Heart left ventricle (tissue), 16 donors: Measurements from ENCODE around the gene BACE1-AS. TPM values are rescaled to one million over a fixed set of nuclear protein-coding genes. Genes with fewer than 3 reads are reported as not detected.
"Not testable (repeated sequence)": the region's sequence is repeated elsewhere in the genome, so short reads cannot be mapped to it uniquely, and the experiment has no call there.

ENCODE experiments used
- ATAC-seq, 4 donors: fragments of 200-7000 bp; cut with Tn5 transposase; one replicate each; pipeline ENCODE4 v1.9.1; 2020 to 2022; ENCODE audit warnings: moderate library complexity in 4 of 4, mild to moderate bottlenecking in 3 of 4, moderate number of reproducible peaks in 1 of 4
- DNase-seq, 5 donors: peaks; one replicate each; pipeline ENCODE4 v3.0.0-alpha.2; 2020
- H3K27ac ChIP-seq, 12 donors: fragments of 200-600 bp; sonication (generic) in 4 of 12; one replicate each; pipeline versions ENCODE4 v1.5.0 to v1.8.0; 2016 to 2022; ENCODE audit warnings: mild to moderate bottlenecking in 2 of 12
- H3K27me3 ChIP-seq, 9 donors: fragments of 200-600 bp; sonication (generic) in 2 of 9; one replicate each; pipeline versions ENCODE4 v1.5.1 to v1.8.0; 2016 to 2022; ENCODE audit warnings: mild to moderate bottlenecking in 3 of 9
- H3K36me3 ChIP-seq, 9 donors: fragments of 200-600 bp; sonication (generic) in 2 of 9; one replicate each; pipeline versions ENCODE4 v1.5.0 to v1.8.0; 2018 to 2022; ENCODE audit warnings: mild to moderate bottlenecking in 2 of 9
- H3K4me1 ChIP-seq, 12 donors: fragments of 200-600 bp; sonication (generic) in 4 of 12; one replicate each; pipeline versions ENCODE4 v1.5.0 to v1.8.0; 2016 to 2022; ENCODE audit warnings: mild to moderate bottlenecking in 3 of 12
- H3K4me3 ChIP-seq, 12 donors: fragments of 200-600 bp; sonication (generic) in 4 of 12; one replicate each; pipeline versions ENCODE4 v1.5.0 to v1.8.0; 2017 to 2022; ENCODE audit warnings: mild to moderate bottlenecking in 9 of 12, moderate library complexity in 4 of 12
- H3K9me3 ChIP-seq, 12 donors: fragments of 200-600 bp; sonication (generic) in 4 of 12; one replicate each; pipeline versions ENCODE4 v1.5.0 to v1.8.0; 2016 to 2022; ENCODE audit warnings: mild to moderate bottlenecking in 1 of 12
- POLR2A ChIP-seq, 2 donors: fragments of 450-650 bp; IDR thresholded peaks; one replicate each; pipeline ENCODE4 v1.6.1; 2017; ENCODE audit warnings: antibody characterized with exemption in 2 of 2, mild to moderate bottlenecking in 2 of 2, moderate library complexity in 2 of 2
- WGBS, 4 donors: extraction: QIAGEN DNeasy Blood & Tissue Kit in 2 of 4; methylation state at CpG; one replicate each; pipeline versions ENCODE4 v1.1.5 to v1.1.7; 2013 to 2018; 5-methylcytosine and 5-hydroxymethylcytosine counted together
- intact Hi-C, 10 donors: fragments of 100-400 bp; cut with DNase I; formaldehyde crosslinking; loops; one replicate each; pipeline versions ENCODE4 v1.11.1 to v1.14.2; 2022
- polyA plus RNA-seq, 2 donors: library from polyadenylated mRNA; stranded (reverse); fragments of 200-250 nt; gene quantifications; one replicate each; pipeline ENCODE4 v1.2.3, GENCODE V29; 2013
- total RNA-seq, 9 donors: library from RNA; depleted of rRNA in 2 of 9; stranded (reverse); fragments of >200 nt in 2 of 9; fragmentation: NEBNext Ultra II Directional in 3 of 9; extraction: Animal tissue kit (Norgen Biotek cat#: 25700) in 3 of 9; gene quantifications; one replicate each; pipeline versions ENCODE4 v1.1.0 to v1.2.4, GENCODE V29; 2016 to 2023
- TF ChIP-seq, protein P1 (sequence below), 12 donors: fragments of 200-600 bp; sonication (generic) in 4 of 12; IDR thresholded peaks; one replicate each; pipeline versions ENCODE4 v1.5.0 to v1.8.0; 2018 to 2022; ENCODE audit warnings: antibody characterized with exemption in 12 of 12, mild to moderate bottlenecking in 5 of 12
- donor health status: ischemic (EF 13 %, LVEDD 7.1; RV severe dilation, severe dysfunction).
- donor health status: healthy with polysubstance abuse.
- donor health status: DM: no; HTN: yes; CAD: no.
- donor health status: DM: no; HTN: no; CAD: no.
- donor health status: ischemic (EF 25% LVEDD 6.9; RV normal size, moderate dysfunction).
- donor health status: ischemic (EF 25% LVEDD 5.7; RV mildly dilated, moderate dysfunction).
- donor health status: healthy.
- donor health status: DM: yes; HTN: yes; CAD: no.
- donor health status: ischemic (EF 35%, LVEDD 5.7; RV mildly dilated, moderate dysfunction).
- donor health status: nonischemic (EF 11% LVEDD 7.7; RV severe dilation, severe dysfunction).
- donor health status: DM: yes; HTN: yes; CAD: no.
- donor health status: PGD.
- donor health status: ischemic (EF 29% LVEDD 5.4; RV normal size, mild dysfunction).
- donor health status: nonischemic (EF 23%, LVEDD 6.1; RV moderate dilation, normal function).

BACE1-AS gene
- total and polyA plus RNA-seq, 11 donors: 4.2 to 16.6 (median 9.8) TPM

DNA sequence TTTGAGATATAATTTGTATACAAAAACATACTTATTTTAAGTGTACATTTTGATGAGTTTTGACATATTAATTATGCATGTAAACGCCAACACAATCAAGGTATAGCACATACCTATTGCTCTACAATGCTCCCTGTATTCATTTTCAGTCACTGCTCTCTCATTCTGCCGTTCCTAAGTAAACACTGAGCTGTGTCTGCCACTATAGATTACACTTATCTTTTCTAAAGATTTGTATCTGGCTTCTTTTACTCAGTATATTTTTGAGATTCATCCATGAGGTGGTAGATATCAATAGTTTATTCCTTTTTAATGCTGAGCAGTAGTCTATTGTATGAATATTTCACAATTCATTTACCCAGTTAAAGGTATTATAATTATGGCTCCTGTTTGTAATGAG lies 25.4 kb upstream of the BACE1-AS start:
- Histone ChIP-seq H3K36me3 (peaks cover 0 to 55% (median 24%) of the 10 kb centered on the region in 9 donors), H3K9me3 (no peaks in the 10 kb centered on the region), H3K27ac (no peak overlapping the region), H3K4me3 (no peak overlapping the region), H3K27me3 (no peaks in the 10 kb centered on the region), H3K4me1 (no peaks in the 10 kb centered on the region)
- no peak for DNase-seq
- no peak for ATAC-seq
- no peak for TF ChIP-seq POLR2A (IDR thresholded peaks at IDR 0.05)
- TF ChIP-seq, protein P1, sequence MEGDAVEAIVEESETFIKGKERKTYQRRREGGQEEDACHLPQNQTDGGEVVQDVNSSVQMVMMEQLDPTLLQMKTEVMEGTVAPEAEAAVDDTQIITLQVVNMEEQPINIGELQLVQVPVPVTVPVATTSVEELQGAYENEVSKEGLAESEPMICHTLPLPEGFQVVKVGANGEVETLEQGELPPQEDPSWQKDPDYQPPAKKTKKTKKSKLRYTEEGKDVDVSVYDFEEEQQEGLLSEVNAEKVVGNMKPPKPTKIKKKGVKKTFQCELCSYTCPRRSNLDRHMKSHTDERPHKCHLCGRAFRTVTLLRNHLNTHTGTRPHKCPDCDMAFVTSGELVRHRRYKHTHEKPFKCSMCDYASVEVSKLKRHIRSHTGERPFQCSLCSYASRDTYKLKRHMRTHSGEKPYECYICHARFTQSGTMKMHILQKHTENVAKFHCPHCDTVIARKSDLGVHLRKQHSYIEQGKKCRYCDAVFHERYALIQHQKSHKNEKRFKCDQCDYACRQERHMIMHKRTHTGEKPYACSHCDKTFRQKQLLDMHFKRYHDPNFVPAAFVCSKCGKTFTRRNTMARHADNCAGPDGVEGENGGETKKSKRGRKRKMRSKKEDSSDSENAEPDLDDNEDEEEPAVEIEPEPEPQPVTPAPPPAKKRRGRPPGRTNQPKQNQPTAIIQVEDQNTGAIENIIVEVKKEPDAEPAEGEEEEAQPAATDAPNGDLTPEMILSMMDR (IDR thresholded peaks at IDR 0.05): no peak
- intact Hi-C loops: no loop called here
- 80 to 85% (median 82%) methylated on average over 2 of the region's 2 CpGs for WGBS, 4 donors

GRCh38 chr11:117269856-117270255 lies 21.3 kb upstream of the BACE1-AS start:
- Histone ChIP-seq H3K9me3 (peaks cover 0 to 3% (median 0%) of the 10 kb centered on the region in 12 donors), H3K4me3 (no peak overlapping the region), H3K4me1 (no peaks in the 10 kb centered on the region), H3K36me3 (peaks cover 0 to 34% (median 7%) of the 10 kb centered on the region in 9 donors), H3K27ac (no peak overlapping the region), H3K27me3 (no peaks in the 10 kb centered on the region)
- intact Hi-C loops: no loop called here
- ATAC-seq: no peak
- 85 to 93% (median 89%) methylated on average over 2 of the region's 2 CpGs for WGBS, 4 donors
- TF ChIP-seq, protein P1 (IDR thresholded peaks at IDR 0.05): no peak
- no peak for DNase-seq

DNA sequence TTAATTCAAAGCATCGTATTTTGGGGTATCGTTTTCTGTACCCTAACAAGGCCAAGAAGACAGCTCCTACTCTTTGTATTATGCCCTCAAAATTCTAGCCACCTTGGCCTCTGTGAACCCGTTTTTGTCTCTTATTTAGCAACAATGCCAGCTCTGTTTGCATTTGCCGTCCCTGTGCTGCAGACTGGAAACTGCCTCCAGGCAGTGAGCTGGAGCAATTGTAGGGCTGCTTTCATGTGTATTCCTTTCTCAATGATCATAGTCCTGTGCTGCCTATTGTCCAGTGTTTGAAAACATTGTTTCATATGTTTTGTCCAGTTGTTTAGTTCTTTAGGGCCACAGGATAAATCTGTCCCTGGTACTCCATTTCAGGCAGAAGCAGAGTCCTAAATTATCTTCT lies 19.9 kb upstream of the BACE1-AS start:
- DNase-seq: no peak
- peaks cover 0 to 3% (median 0%) of the 10 kb centered on the region in 12 donors for H3K9me3 ChIP-seq
- TF ChIP-seq, protein P1 (IDR thresholded peaks at IDR 0.05): no peak
- TF ChIP-seq POLR2A (IDR thresholded peaks at IDR 0.05): no peak
- H3K36me3 ChIP-seq: peaks cover 0 to 31% (median 5%) of the 10 kb centered on the region in 9 donors
- no peak overlapping the region for H3K4me3 ChIP-seq
- WGBS, 4 donors: 92 to 97% (median 95%) methylated on average over 4 of the region's 4 CpGs
- H3K27ac ChIP-seq: no peak overlapping the region
- intact Hi-C loops: no loop called here
- no peaks in the 10 kb centered on the region for H3K27me3 ChIP-seq
- no peaks in the 10 kb centered on the region for H3K4me1 ChIP-seq
- ATAC-seq: no peak

- H3K36me3 ChIP-seq: peaks cover 0 to 30% (median 5%) of the 10 kb centered on the region in 9 donors
- H3K4me1 ChIP-seq, H3K4me3 ChIP-seq, intact Hi-C loops, DNase-seq, ATAC-seq, H3K27ac ChIP-seq, H3K27me3 ChIP-seq, H3K9me3 ChIP-seq: not testable (repeated sequence)
- 96 to 99% (median 99%) methylated on average over 5 of the region's 5 CpGs for WGBS, 4 donors
Measured at GRCh38 chr11:117272175-117272574, 19.0 kb upstream of the BACE1-AS start.
